K562 (cell line): Measurements from ENCODE around the gene CACNA2D3.

Source experiments
- HDAC2 ChIP-seq: fragments of 450-650 bp; IDR thresholded peaks from 2 replicates; pipeline ENCODE4 v1.6.1; 2016; ENCODE audit warnings: mild to moderate bottlenecking
- RBM39 ChIP-seq: fragments of 200-400 bp; formaldehyde crosslinking; optimal IDR thresholded peaks from 2 replicates; pipeline ENCODE3; 2018; ENCODE audit warnings: low read depth, low read length
- ZBTB1 ChIP-seq: sonication (generic); formaldehyde crosslinking; IDR thresholded peaks from 2 replicates; pipeline ENCODE4 v1.8.1; 2023; ENCODE audit warnings: missing genetic modification reagents, low read depth, mild to moderate bottlenecking, borderline replicate concordance
- ZFX ChIP-seq: sonication (generic); formaldehyde crosslinking; IDR thresholded peaks from 2 replicates; pipeline ENCODE4 v1.8.0; 2022; ENCODE audit warnings: mild to moderate bottlenecking, missing genetic modification reagents, moderate library complexity
- TF ChIP-seq, protein P1 (sequence below): sonication (generic); formaldehyde crosslinking; IDR thresholded peaks from 2 replicates; pipeline ENCODE4 v1.9.0; 2022; ENCODE audit warnings: mild to moderate bottlenecking, missing genetic modification reagents

DNA sequence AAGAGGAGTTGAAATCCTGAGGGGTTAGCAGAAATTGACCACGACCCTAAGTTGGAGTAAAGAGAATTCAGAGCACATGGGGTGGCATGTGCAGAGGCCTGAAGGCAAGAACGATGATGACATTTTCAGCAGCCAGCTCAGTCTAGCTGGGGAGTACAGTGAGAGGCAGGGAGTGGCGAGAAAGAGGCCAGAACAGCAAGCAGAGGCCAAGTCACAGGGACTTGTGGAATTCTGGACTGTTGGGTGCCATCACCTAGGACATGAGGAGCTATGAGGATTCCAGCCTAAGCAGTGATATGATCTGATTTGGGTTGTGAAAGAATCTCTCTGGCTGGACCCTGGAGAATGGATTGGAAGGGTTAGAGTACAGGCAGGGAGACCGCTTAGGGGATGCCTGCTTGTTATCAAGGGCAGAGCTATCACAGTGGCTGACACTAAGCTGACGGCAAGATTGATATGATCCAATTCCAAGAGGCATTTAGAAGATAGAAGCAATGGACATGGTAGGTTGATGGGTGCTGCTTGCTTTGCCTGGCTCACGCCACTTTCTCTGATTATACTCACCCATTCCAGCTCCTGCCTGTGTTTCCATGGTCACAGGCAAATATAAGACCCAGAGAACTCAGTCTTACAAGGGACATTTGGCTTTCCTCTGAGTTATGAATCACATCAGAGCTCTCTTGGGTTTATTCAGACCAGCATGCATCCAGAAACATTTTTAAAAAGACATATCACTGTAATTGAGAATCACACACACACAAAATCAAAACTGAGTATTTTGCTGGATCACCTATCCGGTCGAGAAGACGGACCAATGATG, 739.1 kb downstream of the CACNA2D3 start:
- TF ChIP-seq RBM39: no peak
- TF ChIP-seq ZFX (CRISPR knock-in tag): no peak
- TF ChIP-seq ZBTB1 (CRISPR knock-in tag): no peak
- no peak for TF ChIP-seq HDAC2
- TF ChIP-seq, protein P1, sequence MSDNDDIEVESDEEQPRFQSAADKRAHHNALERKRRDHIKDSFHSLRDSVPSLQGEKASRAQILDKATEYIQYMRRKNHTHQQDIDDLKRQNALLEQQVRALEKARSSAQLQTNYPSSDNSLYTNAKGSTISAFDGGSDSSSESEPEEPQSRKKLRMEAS (CRISPR knock-in tag): no peak
